HFFc6 (cell line): ENCODE results near the gene NT5C2. TPM values are rescaled to one million over a fixed set of nuclear protein-coding genes. Genes with fewer than 3 reads are reported as not detected.
A peak's percentile ranks its signal among the peaks of the same experiment; 100 is the strongest.
"Not testable (repeated sequence)": the region's sequence is repeated elsewhere in the genome, so short reads cannot be mapped to it uniquely, and the experiment has no call there.

Experiments
- DNase-seq: peaks from one replicate; pipeline ENCODE4 v3.0.0-alpha.2; 2018
- H3K27ac Mint-ChIP-seq: 2 replicates; pipeline ENCODE4 v1.8.0; 2020; ENCODE audit warnings: mild to moderate bottlenecking, mixed read lengths
- H3K27me3 Mint-ChIP-seq: 2 replicates; pipeline ENCODE4 v1.8.0; 2021; ENCODE audit warnings: mild to moderate bottlenecking, moderate library complexity, mixed read lengths; ENCODE audit not compliant: insufficient read depth
- H3K36me3 Mint-ChIP-seq: 2 replicates; pipeline ENCODE4 v1.8.0; 2021; ENCODE audit warnings: low read depth, mixed read lengths
- H3K4me1 Mint-ChIP-seq: 2 replicates; pipeline ENCODE4 v1.8.0; 2020; ENCODE audit warnings: low read depth, mixed read lengths
- H3K4me3 Mint-ChIP-seq: 2 replicates; pipeline ENCODE4 v1.8.0; 2020; ENCODE audit warnings: mild to moderate bottlenecking, moderate library complexity, mixed read lengths
- H3K9me3 Mint-ChIP-seq: 2 replicates; pipeline ENCODE4 v1.8.0; 2020; ENCODE audit warnings: mild to moderate bottlenecking, mixed read lengths
- total RNA-seq, 6 experiments: library from RNA; stranded (reverse); fragmentation: NEBNext Ultra II Directional; extraction: Animal tissue kit (Norgen Biotek cat#: 25700); gene quantifications; 2 replicates in 1 of 6; 3 replicates in 5 of 6; pipeline ENCODE4 v1.2.3, GENCODE V29; 2021
- TF ChIP-seq, protein P1 (sequence below): fragments of 200-600 bp; sonication (generic); IDR thresholded peaks from 2 replicates; pipeline ENCODE4 v1.5.0; 2021; ENCODE audit warnings: antibody characterized with exemption, mild to moderate bottlenecking

NT5C2 gene
- total RNA-seq, 6 experiments from 2014 or later, result 78.5 to 97.4 (median 81.1) TPM

DNA sequence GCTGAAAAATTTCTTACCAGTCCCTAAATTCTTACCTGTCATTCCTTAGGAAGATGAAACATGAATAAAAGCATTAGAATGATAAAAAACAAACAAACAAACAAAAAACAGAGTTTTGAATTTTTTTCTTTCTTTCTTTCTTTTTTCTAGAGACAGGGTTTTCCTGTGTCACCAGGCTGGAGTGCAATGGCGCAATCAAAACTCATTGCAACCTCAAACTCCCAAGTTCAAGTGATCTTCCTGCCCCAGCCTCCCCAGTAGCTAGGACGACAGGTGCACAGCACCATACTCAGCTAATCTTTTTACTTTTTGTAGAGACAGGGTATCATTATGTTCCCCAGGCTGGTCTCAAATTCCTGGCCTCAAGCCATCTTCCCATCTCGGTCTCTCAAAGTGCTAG, 26.5 kb downstream of the NT5C2 start:
- Mint-ChIP-seq H3K27me3 (no peaks in the 10 kb centered on the region), H3K27ac (no peak overlapping the region), H3K9me3 (no peaks in the 10 kb centered on the region), H3K4me3 (no peak overlapping the region), H3K4me1 (peaks cover 40% of the 10 kb centered on the region), H3K36me3 (peaks cover 43% of the 10 kb centered on the region)
- TF ChIP-seq, protein P1, sequence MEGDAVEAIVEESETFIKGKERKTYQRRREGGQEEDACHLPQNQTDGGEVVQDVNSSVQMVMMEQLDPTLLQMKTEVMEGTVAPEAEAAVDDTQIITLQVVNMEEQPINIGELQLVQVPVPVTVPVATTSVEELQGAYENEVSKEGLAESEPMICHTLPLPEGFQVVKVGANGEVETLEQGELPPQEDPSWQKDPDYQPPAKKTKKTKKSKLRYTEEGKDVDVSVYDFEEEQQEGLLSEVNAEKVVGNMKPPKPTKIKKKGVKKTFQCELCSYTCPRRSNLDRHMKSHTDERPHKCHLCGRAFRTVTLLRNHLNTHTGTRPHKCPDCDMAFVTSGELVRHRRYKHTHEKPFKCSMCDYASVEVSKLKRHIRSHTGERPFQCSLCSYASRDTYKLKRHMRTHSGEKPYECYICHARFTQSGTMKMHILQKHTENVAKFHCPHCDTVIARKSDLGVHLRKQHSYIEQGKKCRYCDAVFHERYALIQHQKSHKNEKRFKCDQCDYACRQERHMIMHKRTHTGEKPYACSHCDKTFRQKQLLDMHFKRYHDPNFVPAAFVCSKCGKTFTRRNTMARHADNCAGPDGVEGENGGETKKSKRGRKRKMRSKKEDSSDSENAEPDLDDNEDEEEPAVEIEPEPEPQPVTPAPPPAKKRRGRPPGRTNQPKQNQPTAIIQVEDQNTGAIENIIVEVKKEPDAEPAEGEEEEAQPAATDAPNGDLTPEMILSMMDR, result no peak
- DNase-seq, result no peak

DNA sequence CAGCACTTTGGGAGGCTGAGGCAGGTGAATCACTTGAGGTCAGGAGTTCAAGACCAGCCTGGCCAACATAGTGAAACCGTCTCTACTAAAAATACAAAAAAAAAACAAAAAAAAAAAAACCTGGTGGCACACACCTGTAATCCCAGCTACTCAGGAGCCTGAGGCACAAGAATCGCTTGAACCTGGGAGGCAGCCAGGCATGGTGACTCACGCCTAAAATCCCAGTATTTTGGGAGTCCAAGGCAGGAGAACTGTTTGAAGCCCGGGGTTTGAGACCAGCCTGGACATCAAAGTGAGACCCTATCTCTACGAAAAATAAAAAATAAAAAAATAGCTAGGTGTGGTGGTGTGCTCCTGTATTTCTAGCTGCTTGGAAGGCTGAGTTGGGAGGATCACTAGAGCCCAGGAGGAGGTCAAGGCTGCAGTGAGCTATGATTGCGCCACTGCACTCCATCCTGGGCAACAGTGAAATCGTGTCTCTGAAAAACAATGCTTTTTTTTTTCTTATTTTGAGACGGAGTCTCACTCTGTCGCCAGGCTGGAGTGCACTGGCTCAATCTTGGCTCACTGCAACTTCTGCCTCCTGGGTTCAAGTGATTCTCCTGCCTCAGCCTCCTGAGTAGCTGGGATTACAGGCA, 29.2 kb downstream of the NT5C2 start:
- H3K9me3 Mint-ChIP-seq, H3K27ac Mint-ChIP-seq, H3K27me3 Mint-ChIP-seq, H3K4me3 Mint-ChIP-seq, DNase-seq: not testable (repeated sequence)
- Mint-ChIP-seq H3K4me1 (peaks cover 24% of the 10 kb centered on the region), H3K36me3 (peaks cover 56% of the 10 kb centered on the region)

DNA sequence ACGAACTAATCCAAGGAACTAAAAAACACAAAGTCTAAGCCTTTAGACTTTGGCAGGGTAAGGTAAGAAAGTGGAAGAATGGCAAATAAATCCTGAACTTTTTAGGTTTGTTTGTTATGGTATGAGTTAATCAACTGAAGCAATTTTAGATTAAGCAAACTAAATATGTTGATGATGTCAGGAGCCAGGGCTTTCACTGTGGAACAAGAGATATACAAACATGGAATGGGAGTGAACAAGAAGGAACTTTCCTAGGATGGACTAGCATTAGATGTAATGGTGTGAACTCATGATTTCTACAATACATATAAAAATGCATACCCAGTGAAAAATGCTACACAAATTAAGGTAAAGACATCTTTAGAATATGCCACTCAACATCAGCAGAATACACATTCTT, 35.8 kb downstream of the NT5C2 start:
- DNase-seq, result no peak
- Mint-ChIP-seq H3K27me3 (no peaks in the 10 kb centered on the region), H3K36me3 (peaks cover 57% of the 10 kb centered on the region), H3K9me3 (no peaks in the 10 kb centered on the region), H3K4me1 (peaks cover 51% of the 10 kb centered on the region), H3K4me3 (no peak overlapping the region), H3K27ac (no peak overlapping the region)
- TF ChIP-seq, protein P1, result no peak

DNA sequence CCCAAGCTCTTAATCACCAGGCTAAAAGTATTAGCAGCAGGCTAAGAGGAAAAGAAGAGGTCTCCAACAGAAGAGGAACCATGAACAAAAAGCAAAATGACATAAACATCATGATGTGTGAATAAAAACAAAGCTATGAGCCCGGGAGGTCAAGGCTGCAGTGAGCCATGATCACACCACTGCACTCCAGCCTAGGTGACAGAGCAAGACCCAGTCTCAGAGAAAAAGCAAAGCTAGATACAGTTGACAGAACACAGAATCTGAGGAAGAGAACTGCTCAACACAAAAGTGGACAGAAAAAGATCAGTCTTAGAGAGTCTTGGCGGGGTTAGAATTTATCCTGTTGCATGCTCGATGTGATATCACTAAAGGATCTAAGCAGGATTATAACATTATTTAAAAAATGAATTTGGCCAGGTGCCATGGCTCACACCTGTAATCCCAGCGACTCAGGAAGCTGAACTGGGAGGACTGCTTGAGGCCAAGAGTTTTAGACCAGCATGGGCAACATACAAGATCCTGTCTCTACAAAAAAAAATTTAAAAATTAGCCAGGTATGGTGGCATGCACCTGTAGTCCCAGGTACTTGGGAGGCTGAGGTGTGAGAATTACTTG, 37.5 kb downstream of the NT5C2 start:
- Mint-ChIP-seq H3K36me3 (peaks cover 63% of the 10 kb centered on the region), H3K4me3 (no peak overlapping the region), H3K27me3 (no peaks in the 10 kb centered on the region), H3K27ac (peak overlapping the region; percentile 54), H3K4me1 (peaks cover 63% of the 10 kb centered on the region), H3K9me3 (no peaks in the 10 kb centered on the region)
- DNase-seq, result no peak
- TF ChIP-seq, protein P1, result no peak

DNA sequence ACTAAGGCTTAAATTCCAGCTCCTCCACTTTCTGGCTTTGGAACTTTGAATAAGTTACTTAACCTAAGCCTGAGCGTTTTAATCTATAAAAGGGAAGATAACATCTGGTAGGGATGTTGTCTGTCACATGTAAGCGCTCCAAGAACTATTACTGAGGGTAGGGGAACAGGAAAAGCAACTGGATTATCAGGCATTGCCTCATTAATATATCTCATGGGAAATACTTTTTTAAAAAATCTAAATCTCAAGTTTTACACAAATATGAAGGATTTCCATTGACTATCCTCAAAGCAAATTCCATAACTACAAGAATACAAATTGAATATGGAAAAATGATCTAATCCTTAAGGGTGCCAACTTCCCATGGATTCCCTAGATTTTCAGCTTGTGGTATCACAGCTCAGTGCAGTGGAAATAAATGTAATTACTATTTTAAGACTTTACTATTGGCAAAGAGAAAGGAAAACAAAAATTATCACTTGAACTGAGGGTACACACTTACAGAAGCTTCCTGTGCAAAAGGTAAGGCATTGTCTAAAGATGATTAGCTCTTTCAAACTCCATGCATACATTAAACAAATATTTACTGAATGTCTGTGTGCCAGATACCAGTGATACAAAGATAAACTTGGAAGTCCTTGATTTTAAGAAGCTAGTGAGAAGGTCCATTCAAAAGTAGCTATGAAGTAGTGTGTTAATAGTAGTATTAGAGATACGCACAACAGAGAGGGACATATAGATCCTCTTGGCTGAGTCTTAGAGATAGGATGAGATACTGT, 38.4 kb downstream of the NT5C2 start:
- DNase-seq, result no peak
- H3K9me3 Mint-ChIP-seq, result no peaks in the 10 kb centered on the region
- peak overlapping the region; percentile 6 for H3K4me3 Mint-ChIP-seq
- peaks cover 71% of the 10 kb centered on the region for H3K4me1 Mint-ChIP-seq
- H3K27me3 Mint-ChIP-seq, result no peaks in the 10 kb centered on the region
- TF ChIP-seq, protein P1, result no peak
- H3K27ac Mint-ChIP-seq, result peak overlapping the region; percentile 46
- peaks cover 62% of the 10 kb centered on the region for H3K36me3 Mint-ChIP-seq
